Ramos (cell line): ENCODE measurements around the gene PDE4D.

Source experiments
- in situ Hi-C: fragments of 300-500 bp; cut with MboI; formaldehyde crosslinking; loops from one replicate; pipeline ENCODE4 v1.14.3; 2022; ENCODE audit warnings: low sequenced_read_pairs; ENCODE audit not compliant: unreplicated experiment

The PDE4D gene

DNA sequence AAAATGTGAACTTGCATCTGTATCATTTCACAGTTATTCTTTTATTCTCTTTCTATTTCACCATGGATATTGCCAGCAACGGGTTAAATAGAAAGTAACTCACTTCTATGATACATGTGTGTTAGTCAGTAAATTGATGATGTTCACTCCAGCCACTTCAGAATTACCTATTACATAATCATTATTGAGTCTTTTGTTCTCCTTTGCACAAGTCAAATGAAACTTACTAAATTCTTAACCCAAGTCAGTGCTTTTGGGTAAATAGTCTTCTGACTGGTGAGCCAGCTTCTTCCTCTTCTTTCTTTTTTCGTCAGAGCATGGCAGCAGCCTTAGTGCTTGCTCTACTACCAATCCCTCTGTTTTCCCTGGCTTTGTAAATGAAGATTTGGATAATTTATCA is 966.3 kb downstream of the PDE4D start:
- in situ Hi-C loops = no loop called here

DNA sequence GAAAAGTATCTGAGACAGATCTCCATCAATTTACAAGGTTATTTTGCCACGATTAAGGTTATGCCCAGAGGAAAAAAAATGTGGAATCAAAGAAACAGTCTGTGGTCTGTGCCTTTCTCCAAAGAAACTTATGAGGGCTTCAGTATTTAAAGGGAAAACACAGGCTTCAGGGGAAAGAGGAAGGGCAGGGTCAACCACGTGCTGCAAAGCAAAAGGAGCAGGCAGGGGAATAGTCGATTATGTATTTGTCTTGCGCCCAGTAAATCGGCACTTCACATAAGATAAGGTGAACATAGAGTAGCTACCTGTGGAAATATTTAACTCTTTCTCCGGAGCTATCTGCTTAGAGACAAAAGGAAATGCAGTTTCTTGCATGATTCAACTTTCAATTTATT is 967.0 kb downstream of the PDE4D start:
- in situ Hi-C loops = no loop called here

DNA sequence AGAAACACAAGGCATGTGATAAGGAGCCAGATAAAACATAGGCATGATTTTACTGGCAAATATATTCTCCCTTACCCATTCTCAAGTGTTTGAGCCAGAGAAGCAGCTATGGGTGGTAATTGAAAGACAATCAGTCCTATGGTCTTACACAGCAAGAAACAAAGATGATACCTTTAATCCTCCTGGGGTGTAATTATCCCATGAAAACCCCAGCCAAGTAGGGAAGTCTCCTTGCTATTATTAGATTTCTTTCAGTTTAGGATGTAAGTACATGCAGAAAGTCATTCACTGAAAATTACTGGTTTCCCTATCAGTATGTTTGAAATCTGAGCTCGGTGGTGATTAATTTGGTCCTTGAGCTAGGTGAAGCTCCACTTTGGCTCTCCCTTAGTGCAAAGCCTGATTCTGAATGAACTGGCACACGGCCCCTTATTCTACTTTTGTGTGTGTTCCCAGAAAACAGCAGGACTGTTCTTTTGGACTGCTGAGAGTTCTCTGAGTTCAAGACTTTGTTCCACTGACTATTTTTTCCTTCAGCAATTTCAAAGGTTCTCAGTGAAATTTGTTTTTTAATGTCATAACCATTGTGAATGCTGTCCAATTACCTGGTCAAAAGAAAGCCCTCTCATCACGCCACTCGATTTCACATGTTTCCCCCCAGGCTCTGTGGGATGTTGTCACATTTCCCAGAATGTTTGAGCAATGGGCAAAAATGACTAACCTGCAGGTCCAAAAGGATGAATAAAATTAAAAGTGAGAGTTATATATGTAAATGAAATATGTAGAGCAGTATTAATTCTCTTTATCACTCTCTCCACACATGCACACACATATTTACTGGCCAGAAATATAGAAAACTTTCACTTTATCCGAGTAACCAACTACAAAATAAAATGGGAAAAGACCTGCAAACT is 967.6 kb downstream of the PDE4D start:
- in situ Hi-C loops = no loop called here

DNA sequence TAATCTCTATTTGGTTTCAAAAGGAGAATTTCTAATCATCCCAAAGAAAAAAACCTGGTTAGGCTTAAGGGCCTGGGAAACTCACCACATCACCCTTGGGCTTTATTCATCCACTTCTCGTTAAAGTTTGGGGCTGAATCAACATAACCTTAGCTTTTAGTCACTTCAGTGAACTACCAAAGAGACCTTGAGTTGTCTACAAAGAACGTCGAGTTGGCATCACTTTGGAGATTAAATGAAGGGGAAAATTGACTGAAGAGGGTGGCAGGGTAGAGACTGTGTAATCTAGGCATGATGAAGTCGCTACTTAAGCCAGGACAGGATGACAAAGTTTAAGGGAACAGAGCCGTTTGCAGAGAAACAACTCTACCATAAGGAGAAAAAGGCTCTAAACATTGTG is 969.2 kb downstream of the PDE4D start:
- in situ Hi-C loops = no loop called here

DNA sequence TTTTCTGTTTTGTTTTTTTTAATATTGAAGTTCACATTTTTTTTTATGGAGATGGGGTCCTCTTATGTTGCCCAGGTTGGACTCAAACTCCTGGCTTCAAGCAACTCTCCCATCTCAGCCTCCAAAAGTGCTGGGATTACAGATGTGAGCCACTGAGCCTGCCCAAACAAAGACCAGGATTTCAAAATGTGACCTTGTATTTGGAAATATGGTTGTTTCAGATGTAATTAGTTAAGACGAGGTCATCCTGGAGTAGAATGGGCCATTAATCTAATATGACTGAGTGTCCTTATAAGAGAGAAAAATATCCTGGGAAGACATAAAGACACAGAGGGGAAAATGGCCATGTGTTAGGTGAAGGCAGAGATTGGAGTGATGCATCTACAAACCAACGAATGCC is 970.2 kb downstream of the PDE4D start:
- in situ Hi-C loops = no loop called here

DNA sequence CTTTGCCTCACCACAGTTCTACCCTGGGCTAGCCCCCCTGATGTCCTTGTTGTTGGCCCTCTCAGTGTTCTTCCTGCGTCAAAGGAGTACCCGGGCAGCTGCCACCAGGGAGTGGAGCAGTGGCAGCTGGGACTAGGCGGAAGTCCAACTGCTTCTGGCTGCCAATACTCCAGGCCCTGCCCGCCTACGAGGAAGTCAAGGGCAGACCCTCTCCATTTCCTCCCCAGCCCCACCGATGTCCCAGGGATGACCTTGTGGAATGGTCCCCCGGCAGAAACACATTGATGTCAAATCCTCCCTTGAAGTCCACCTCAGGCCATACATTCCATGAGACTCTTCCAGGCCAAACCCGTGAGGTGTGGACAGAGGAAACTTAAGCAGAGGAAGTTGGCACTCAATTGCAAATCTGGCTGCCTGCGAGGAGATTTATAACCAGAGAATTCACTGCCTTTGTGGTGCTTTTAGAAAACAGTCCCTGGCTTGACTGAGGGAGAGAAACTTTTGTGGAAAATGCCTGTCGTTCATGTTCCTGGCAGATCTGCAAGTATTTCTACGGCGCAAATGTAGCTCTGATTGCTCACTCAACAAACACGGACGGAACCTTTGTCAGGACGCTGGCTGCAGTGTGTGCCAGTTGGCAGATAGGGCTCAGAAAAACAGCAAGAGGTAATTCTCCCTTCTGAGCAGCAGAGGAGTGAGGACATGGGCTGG is 970.9 kb downstream of the PDE4D start:
- in situ Hi-C loops = no loop called here

DNA sequence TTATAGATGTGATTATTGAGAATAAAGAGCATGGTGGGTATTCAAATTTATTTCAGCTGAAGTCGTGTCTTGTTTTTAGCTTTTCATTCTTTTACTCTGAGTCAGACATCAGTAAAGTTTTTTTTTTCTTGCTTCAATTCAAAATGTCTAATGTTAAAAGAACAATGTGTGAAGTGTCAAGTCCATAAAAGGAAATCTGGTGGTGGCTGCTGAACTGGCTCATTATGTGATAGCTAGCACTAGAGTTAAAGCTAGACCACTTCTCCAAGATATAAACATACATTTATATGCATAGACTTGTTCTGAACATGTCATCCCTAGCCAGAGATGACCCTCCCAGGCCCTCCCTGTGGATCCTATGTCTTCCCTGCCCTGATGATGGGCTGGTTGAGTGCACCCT is 972.4 kb downstream of the PDE4D start:
- in situ Hi-C loops = no loop called here

DNA sequence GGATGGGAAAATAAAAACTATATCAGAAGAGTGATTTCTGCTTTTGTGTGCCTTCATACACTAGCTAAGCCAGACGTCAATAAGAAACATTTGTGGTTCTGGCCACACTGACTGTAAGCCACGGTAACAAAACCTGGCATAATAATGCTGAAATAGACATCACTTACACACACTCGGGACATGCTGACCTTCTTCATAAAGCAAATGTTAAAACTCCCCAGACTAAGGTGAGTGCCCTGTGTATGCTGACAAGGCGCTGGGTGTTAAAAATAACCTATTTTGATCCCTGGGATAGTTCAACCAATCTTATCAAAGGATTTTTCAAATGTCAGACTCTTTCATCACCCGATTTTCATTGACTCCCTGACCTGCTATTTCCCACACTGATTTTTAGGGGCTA is 973.7 kb downstream of the PDE4D start:
- in situ Hi-C loops = no loop called here
